Thoracic aorta (tissue), 2 donors: ENCODE measurements around the gene HACL1. TPM values are rescaled to one million over a fixed set of nuclear protein-coding genes. Genes with fewer than 3 reads are reported as not detected.

Experiments used
- ATAC-seq: fragments of 150-250 bp; one replicate; pipeline ENCODE4 v1.8.0; 2017; ENCODE audit warnings: low read depth; ENCODE audit not compliant: insufficient number of reproducible peaks, low FRiP score
- DNase-seq: peaks from one replicate; pipeline ENCODE4 v3.0.0-alpha.2; 2020; ENCODE audit warnings: low spot score
- H3K27ac ChIP-seq, 2 donors: fragments of 200-600 bp; sonication (generic); 1 replicate in 1 of 2; 2 replicates in 1 of 2; pipeline ENCODE4 v1.5.1; 2016; ENCODE audit warnings: mild to moderate bottlenecking in 2 of 2, moderate library complexity in 2 of 2
- H3K27me3 ChIP-seq: fragments of 200-600 bp; sonication (generic); replicated peaks from 2 replicates; pipeline ENCODE4 v1.6.0; 2016; ENCODE audit warnings: mild to moderate bottlenecking; ENCODE audit not compliant: insufficient read depth
- H3K36me3 ChIP-seq: fragments of 200-600 bp; sonication (generic); one replicate; pipeline ENCODE4 v1.5.1; 2016
- H3K4me1 ChIP-seq, 2 donors: fragments of 200-600 bp; sonication (generic); 1 replicate in 1 of 2; 2 replicates in 1 of 2; pipeline versions ENCODE4 v1.5.1 to v1.6.0; 2016; ENCODE audit warnings: low read depth in 2 of 2, mild to moderate bottlenecking in 1 of 2; ENCODE audit not compliant: control insufficient read depth in 1 of 2
- H3K4me3 ChIP-seq: fragments of 200-600 bp; sonication (generic); 2 replicates; pipeline ENCODE4 v1.5.1; 2016; ENCODE audit warnings: mild to moderate bottlenecking
- H3K9me3 ChIP-seq: fragments of 200-600 bp; sonication (generic); 2 replicates; pipeline ENCODE4 v1.5.1; 2016
- CTCF ChIP-seq: fragments of 200-600 bp; sonication (generic); IDR thresholded peaks from one replicate; pipeline ENCODE4 v1.5.1; 2019; ENCODE audit warnings: antibody characterized with exemption
- total RNA-seq, 2 donors: library from RNA; depleted of rRNA; stranded (reverse); fragments of >200 nt; gene quantifications; one replicate each; pipeline versions ENCODE4 v1.1.0 to v1.2.3, GENCODE V29; 2016

The HACL1 gene
- total RNA-seq, 2 donors from 2014 or later: 14.5 to 21.6 TPM

DNA sequence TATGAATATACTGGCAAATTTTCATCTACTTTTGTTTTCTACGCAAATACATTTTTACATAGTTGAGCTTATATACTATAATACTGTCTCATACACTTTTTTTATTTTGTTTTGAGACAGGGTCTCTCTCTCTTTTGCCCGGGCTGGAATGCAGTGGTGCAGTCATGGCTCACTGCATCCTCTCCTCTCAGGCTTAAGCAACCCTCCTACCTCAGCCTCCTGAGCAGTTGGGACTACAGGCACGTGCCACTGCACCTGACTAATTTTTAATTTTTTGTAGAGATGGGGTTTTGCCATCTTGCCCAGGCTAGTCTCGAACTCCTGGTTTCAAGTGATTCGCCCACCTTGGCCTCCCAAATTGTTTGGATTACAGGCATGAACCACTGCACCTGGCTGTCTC, 25.9 kb downstream of the HACL1 start:
- Histone ChIP-seq H3K9me3 (no peaks in the 10 kb centered on the region), H3K4me1 (peaks cover 13 to 15% of the 10 kb centered on the region in 2 donors), H3K27me3 (no peaks in the 10 kb centered on the region), H3K27ac (no peak overlapping the region), H3K36me3 (peaks cover 6% of the 10 kb centered on the region), H3K4me3 (no peak overlapping the region)
- ATAC-seq (no peak), DNase-seq (no peak)
- no peak for TF ChIP-seq CTCF

GRCh38 chr3:15572138-15572537, 29.2 kb downstream of the HACL1 start:
- DNase-seq (no peak), ATAC-seq (no peak)
- no peak overlapping the region for H3K4me3 ChIP-seq
- no peaks in the 10 kb centered on the region for H3K9me3 ChIP-seq
- H3K36me3 ChIP-seq: peaks cover 13% of the 10 kb centered on the region
- no peak overlapping the region for H3K27ac ChIP-seq
- H3K27me3 ChIP-seq: no peaks in the 10 kb centered on the region
- no peaks in the 10 kb centered on the region for H3K4me1 ChIP-seq
- no peak for TF ChIP-seq CTCF

DNA sequence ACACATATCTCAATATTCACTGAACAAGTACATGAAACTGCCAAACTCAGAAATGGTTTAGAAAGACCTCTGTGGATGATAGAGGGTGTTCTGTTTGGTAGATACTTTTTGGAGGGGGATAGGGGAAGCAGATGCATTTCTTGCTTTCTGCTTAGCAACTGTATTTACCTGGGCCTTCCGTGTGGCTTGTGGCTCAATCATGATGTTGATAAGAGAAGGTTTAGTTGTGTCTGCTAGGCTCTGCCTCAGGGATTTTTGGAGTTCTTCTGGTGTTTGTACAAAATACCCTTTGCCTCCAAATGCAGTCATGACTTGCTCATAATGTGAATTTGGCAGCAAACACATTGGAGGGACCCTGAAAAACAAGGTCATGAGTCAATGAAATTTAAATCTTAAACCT, 38.2 kb downstream of the HACL1 start:
- TF ChIP-seq CTCF: no peak
- no peak overlapping the region for H3K27ac ChIP-seq
- no peak for ATAC-seq
- H3K4me1 ChIP-seq: no peaks in the 10 kb centered on the region
- peaks cover 40% of the 10 kb centered on the region for H3K36me3 ChIP-seq
- no peak for DNase-seq
- no peaks in the 10 kb centered on the region for H3K27me3 ChIP-seq
- no peak overlapping the region for H3K4me3 ChIP-seq
- H3K9me3 ChIP-seq: no peaks in the 10 kb centered on the region

- Histone ChIP-seq H3K9me3 (no peaks in the 10 kb centered on the region), H3K4me3 (no peak overlapping the region), H3K27ac (no peak overlapping the region), H3K4me1 (no peaks in the 10 kb centered on the region), H3K36me3 (peaks cover 36% of the 10 kb centered on the region), H3K27me3 (no peaks in the 10 kb centered on the region)
- ATAC-seq: no peak
- no peak for TF ChIP-seq CTCF
- no peak for DNase-seq
Observed at GRCh38 chr3:15562560-15562959, 38.8 kb downstream of the HACL1 start.

DNA sequence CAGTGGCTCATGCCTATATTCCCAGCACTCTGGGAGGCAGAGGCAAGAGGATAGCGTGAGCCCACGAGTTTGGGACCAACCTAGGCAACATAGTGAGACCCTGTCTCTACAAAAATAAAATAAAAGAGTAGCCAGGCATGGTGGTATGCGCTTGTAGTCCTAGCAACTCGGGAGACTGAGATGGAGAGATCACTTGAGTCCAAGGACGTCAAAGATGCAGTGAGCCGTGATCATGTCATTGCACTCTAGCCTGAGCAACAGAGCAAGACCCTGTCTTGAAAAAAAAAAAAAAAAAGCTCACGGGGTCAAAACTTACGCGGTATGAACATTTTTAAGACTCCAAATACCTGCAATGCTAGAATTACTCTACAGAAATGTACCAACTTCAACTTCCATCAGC, 42.8 kb downstream of the HACL1 start:
- TF ChIP-seq CTCF: no peak
- no peak overlapping the region for H3K4me3 ChIP-seq
- peaks cover 11% of the 10 kb centered on the region for H3K36me3 ChIP-seq
- no peaks in the 10 kb centered on the region for H3K9me3 ChIP-seq
- H3K27me3 ChIP-seq: no peaks in the 10 kb centered on the region
- H3K4me1 ChIP-seq: no peaks in the 10 kb centered on the region
- ATAC-seq: no peak
- DNase-seq: no peak
- no peak overlapping the region for H3K27ac ChIP-seq
